Left ventricle myocardium inferior (tissue), 1 donor: ENCODE measurements around the gene RAB2B. TPM values are rescaled to one million over a fixed set of nuclear protein-coding genes. Genes with fewer than 3 reads are reported as not detected.

Experiments used
- DNase-seq: peaks from one replicate; pipeline ENCODE4 v3.0.0-alpha.2; 2020
- H3K27ac ChIP-seq: fragments of 200-600 bp; replicated peaks from 2 replicates; pipeline ENCODE4 v1.8.0; 2021
- H3K27me3 ChIP-seq: fragments of 200-600 bp; 2 replicates; pipeline ENCODE4 v1.8.0; 2021; ENCODE audit warnings: low read depth
- H3K36me3 ChIP-seq: fragments of 200-600 bp; 2 replicates; pipeline ENCODE4 v1.8.0; 2021
- H3K4me1 ChIP-seq: fragments of 200-600 bp; 2 replicates; pipeline ENCODE4 v1.8.0; 2021
- H3K4me3 ChIP-seq: fragments of 200-600 bp; 2 replicates; pipeline ENCODE4 v1.8.0; 2021; ENCODE audit warnings: mild to moderate bottlenecking, moderate library complexity
- H3K9me3 ChIP-seq: fragments of 200-600 bp; replicated peaks from 2 replicates; pipeline ENCODE4 v1.8.0; 2021
- intact Hi-C: fragments of 100-400 bp; cut with micrococcal nuclease; formaldehyde crosslinking; loops from one replicate; pipeline ENCODE4 v1.11.0; 2022
- total RNA-seq: library from RNA; stranded (reverse); fragmentation: NEBNext Ultra II Directional; extraction: Animal tissue kit (Norgen Biotek cat#: 25700); gene quantifications from one replicate; pipeline ENCODE4 v1.2.1, GENCODE V29; 2021
- TF ChIP-seq, protein P1 (sequence below): fragments of 200-600 bp; IDR thresholded peaks from 2 replicates; pipeline ENCODE4 v1.8.0; 2021; ENCODE audit warnings: antibody characterized with exemption, mild to moderate bottlenecking, borderline replicate concordance
- donor health status: DM: no; HTN: yes; CAD: no; lungs with severe emphysema.

RAB2B gene
- total RNA-seq, 1 donor from 2014 or later: 15.5 TPM

- DNase-seq: no peak
- Histone ChIP-seq H3K4me3 (no peak overlapping the region), H3K4me1 (peaks cover 6% of the 10 kb centered on the region), H3K36me3 (no peaks in the 10 kb centered on the region), H3K9me3 (no peaks in the 10 kb centered on the region), H3K27ac (no peak overlapping the region), H3K27me3 (no peaks in the 10 kb centered on the region)
- TF ChIP-seq, protein P1, sequence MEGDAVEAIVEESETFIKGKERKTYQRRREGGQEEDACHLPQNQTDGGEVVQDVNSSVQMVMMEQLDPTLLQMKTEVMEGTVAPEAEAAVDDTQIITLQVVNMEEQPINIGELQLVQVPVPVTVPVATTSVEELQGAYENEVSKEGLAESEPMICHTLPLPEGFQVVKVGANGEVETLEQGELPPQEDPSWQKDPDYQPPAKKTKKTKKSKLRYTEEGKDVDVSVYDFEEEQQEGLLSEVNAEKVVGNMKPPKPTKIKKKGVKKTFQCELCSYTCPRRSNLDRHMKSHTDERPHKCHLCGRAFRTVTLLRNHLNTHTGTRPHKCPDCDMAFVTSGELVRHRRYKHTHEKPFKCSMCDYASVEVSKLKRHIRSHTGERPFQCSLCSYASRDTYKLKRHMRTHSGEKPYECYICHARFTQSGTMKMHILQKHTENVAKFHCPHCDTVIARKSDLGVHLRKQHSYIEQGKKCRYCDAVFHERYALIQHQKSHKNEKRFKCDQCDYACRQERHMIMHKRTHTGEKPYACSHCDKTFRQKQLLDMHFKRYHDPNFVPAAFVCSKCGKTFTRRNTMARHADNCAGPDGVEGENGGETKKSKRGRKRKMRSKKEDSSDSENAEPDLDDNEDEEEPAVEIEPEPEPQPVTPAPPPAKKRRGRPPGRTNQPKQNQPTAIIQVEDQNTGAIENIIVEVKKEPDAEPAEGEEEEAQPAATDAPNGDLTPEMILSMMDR: no peak
- intact Hi-C loops: no loop called here
These were observed 44.7 kb upstream of the RAB2B start for GRCh38 chr14:21521501-21521900.

GRCh38 chr14:21520767-21521166, 44.0 kb upstream of the RAB2B start:
- H3K36me3 ChIP-seq: no peaks in the 10 kb centered on the region
- no peak overlapping the region for H3K4me3 ChIP-seq
- H3K9me3 ChIP-seq: no peaks in the 10 kb centered on the region
- peaks cover under 1% of the 10 kb centered on the region for H3K4me1 ChIP-seq
- H3K27me3 ChIP-seq: no peaks in the 10 kb centered on the region
- intact Hi-C loops: no loop called here
- H3K27ac ChIP-seq: no peak overlapping the region
- DNase-seq: no peak
- TF ChIP-seq, protein P1: no peak

DNA sequence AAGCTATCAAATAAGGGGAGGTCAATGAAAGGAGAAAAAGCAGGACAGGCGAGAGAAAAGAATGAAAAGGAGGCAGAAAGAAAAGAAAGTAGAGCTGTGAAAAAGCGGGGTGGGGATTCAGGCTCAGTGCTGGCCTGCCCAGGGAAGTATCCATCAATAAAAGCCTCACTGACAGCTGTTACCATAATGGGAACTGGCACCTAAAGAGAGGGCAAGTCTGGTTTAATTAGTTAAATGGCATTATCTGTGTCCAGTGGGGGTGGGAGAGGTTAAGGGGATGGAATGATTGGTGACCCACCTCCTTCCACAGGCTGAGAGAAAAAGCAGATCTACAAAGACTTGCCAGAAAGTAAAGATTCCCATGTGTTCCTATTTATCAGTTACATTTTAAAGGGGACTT, 42.0 kb upstream of the RAB2B start:
- intact Hi-C loops: no loop called here
- TF ChIP-seq, protein P1: no peak
- no peak overlapping the region for H3K27ac ChIP-seq

GRCh38 chr14:21514341-21514740, 37.6 kb upstream of the RAB2B start:
- no peaks in the 10 kb centered on the region for H3K27me3 ChIP-seq
- TF ChIP-seq, protein P1: no peak
- intact Hi-C loops: no loop called here
- H3K27ac ChIP-seq: no peak overlapping the region
- H3K9me3 ChIP-seq: no peaks in the 10 kb centered on the region
- H3K36me3 ChIP-seq: no peaks in the 10 kb centered on the region
- DNase-seq: no peak
- H3K4me3 ChIP-seq: no peak overlapping the region
- peaks cover 23% of the 10 kb centered on the region for H3K4me1 ChIP-seq

More for the DNA sequence above, 42.0 kb upstream of the RAB2B start:
- DNase-seq: no peak
- Histone ChIP-seq H3K9me3 (no peaks in the 10 kb centered on the region), H3K4me1 (no peaks in the 10 kb centered on the region), H3K36me3 (no peaks in the 10 kb centered on the region), H3K4me3 (no peak overlapping the region), H3K27me3 (no peaks in the 10 kb centered on the region)

DNA sequence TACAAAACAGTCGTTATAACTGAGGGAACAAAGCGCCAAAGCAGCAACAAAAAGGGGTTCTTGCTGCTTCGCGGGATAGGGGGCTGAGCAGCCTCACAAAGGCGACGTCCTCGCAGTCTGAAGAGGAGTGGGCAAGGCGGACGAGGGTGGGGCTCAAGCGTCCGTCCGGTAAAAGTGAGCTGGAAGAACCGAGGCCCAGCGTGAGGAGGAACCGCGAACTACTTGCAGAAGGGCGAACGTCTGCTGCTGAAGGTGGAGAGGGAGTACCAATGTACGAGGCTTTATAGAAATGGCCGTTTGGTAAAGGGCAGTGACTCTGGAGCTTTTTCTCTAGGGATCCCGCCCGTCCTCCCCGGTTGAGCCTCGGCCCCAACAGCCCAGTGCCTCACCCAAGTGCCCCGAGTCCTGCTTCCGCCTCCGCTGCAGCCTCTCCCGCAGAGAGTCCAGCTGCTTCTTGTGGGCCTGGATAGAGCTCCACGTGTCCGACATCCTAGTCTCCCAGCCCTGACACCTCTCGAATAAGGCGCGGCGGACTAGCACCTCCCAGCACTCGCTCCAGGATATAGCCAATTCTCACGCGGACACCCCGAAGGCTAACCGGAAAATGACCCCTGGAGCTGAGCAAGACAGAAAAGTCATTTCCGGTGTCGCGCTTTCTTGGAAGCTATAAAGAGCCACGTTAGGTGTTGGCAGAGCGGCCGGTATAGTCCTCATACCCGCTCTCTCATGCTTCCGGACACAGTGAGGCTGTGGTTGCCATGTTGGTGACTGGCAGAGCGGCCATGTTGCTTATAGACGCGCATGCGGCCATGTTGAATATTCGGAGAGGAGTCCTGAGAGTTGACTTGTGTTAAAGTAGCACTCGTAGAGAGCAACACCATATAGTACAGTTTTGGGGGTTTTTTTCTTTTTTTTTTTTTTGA, 34.2 kb upstream of the RAB2B start, which contains the start of gene METTL3:
METTL3 (minus strand) TSS at position 606 of the 923 bp plus-strand sequence; CDS start at position 489, 117 bp downstream.
- Histone ChIP-seq H3K36me3 (peaks cover 11% of the 10 kb centered on the region), H3K27me3 (no peaks in the 10 kb centered on the region), H3K27ac (peak within 1 kb of the TSS; percentile 93), H3K4me1 (peaks cover 36% of the 10 kb centered on the region), H3K9me3 (no peaks in the 10 kb centered on the region), H3K4me3 (peak within 1 kb of the TSS; percentile 96)
- DNase-seq: peak; percentile 97
- intact Hi-C loops: no loop called here
- TF ChIP-seq, protein P1: no peak
